Coronary artery (tissue), 2 donors: ENCODE data around the gene TIMP2.
"Not testable (repeated sequence)": the region's sequence is repeated elsewhere in the genome, so short reads cannot be mapped to it uniquely, and the experiment has no call there.

Experiments used
- DNase-seq: peaks from one replicate; pipeline ENCODE4 v3.0.0-alpha.2; 2017; ENCODE audit warnings: low spot score
- H3K27ac ChIP-seq, 2 donors: fragments of 200-600 bp; sonication (generic); one replicate each; pipeline ENCODE4 v1.5.1; 2016 to 2019
- H3K4me3 ChIP-seq: fragments of 200-600 bp; sonication (generic); 2 replicates; pipeline ENCODE4 v1.5.1; 2016; ENCODE audit warnings: mild to moderate bottlenecking, moderate library complexity
- TF ChIP-seq, protein P1 (sequence below): fragments of 200-600 bp; sonication (generic); IDR thresholded peaks from one replicate; pipeline ENCODE4 v1.5.1; 2019; ENCODE audit warnings: antibody characterized with exemption

Gene TIMP2

GRCh38 chr17:78883089-78883532 lies 42.1 kb downstream of the TIMP2 start:
- peak; percentile 96 for DNase-seq
- H3K27ac ChIP-seq, result peak overlapping the region; percentile 80 to 96
- peak overlapping the region; percentile 68 for H3K4me3 ChIP-seq
- TF ChIP-seq, protein P1, sequence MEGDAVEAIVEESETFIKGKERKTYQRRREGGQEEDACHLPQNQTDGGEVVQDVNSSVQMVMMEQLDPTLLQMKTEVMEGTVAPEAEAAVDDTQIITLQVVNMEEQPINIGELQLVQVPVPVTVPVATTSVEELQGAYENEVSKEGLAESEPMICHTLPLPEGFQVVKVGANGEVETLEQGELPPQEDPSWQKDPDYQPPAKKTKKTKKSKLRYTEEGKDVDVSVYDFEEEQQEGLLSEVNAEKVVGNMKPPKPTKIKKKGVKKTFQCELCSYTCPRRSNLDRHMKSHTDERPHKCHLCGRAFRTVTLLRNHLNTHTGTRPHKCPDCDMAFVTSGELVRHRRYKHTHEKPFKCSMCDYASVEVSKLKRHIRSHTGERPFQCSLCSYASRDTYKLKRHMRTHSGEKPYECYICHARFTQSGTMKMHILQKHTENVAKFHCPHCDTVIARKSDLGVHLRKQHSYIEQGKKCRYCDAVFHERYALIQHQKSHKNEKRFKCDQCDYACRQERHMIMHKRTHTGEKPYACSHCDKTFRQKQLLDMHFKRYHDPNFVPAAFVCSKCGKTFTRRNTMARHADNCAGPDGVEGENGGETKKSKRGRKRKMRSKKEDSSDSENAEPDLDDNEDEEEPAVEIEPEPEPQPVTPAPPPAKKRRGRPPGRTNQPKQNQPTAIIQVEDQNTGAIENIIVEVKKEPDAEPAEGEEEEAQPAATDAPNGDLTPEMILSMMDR, result no peak

DNA sequence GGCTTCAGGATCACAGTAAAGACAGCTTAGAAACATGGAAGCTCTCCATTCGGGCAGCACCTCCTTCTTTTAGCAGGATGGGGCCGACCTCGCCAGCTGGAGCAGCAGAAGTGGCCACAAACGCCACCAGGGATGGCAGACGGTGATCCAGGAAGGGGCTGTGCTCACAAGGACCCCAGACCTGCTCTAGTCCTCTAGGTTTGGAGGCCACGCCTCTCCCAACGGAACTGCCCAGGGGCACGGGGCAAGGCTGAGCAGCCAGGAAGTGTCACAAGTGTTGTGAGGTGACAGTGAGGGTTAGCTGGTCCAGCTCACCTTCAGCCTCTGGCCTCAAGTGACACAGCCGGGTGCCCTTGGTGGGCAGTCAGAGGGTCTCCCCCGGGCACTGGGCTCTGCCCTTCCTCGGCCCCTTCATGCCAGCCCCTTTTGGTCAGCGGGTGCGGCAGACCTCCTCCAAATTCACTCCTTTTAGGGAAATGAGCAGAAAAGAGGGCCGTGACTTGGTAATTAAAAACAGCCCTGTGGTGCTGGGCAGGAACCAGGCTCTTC lies 42.6 kb downstream of the TIMP2 start:
- Histone ChIP-seq H3K27ac (peak overlapping the region; percentile 80 to 96), H3K4me3 (peak overlapping the region; percentile 68)
- no peak for DNase-seq
- TF ChIP-seq, protein P1, result no peak

DNA sequence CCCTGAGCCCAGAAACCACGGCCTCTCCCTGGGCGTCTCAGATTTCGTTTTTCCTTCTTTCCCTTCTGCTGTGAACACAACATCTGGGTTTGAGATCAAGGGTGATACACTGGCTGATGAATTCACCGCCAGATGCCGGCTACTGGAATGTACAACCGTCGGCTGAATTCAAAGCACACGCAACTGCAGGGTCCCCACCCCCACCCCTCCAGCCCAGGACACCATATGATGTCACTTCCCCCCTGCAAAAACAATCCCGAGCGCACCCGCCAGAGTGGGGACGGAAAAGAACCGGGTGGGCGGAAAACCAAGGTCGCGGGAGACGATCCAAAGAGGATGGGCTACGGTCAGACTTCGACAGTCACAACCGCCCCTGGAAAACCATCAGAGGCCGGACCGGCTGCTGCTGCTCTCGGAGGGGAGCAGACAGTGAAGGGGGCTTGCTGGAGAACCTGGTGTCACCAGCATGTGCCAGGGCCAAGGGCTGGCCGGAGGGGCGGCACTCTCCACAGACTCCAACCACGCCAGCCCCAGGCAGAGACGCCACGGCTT lies 45.5 kb downstream of the TIMP2 start:
- peak; percentile 83 for DNase-seq
- peak overlapping the region; percentile 77 to 87 for H3K27ac ChIP-seq
- H3K4me3 ChIP-seq, result peak overlapping the region; percentile 45
- TF ChIP-seq, protein P1, result no peak

DNA sequence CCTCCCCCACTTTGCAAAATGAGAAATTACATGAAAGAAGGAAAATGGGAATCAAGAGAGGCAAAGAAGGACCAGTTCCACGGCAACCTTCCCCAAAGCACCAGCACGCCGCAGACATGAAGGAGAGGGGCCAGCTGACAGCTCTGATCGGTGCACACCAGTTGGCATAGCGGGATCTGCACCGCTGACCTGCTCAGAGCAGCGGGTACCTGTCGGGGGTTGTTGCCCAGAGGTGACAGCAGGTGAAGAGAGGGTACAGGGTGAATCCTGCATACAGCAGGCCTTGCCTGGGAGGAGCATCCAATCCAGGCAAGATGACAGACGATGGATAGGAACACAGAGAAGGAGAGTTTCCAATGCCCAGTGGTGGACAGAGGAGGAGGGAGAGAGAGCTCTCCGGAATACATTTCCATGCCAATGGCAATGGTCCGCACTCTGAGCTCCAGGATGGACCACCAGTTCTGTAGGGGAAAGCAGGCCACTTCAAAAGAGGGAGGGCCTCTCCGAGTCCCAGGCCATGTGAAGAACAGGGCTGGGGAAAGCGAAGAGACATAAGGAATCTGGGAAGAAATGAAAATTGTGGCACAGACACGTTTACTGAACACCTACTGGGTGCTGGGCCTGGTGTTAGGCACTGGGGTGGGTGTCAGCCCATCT lies 46.2 kb downstream of the TIMP2 start:
- DNase-seq, result no peak
- Histone ChIP-seq H3K4me3 (peak overlapping the region; percentile 45), H3K27ac (peak overlapping the region; percentile 77 to 87)
- TF ChIP-seq, protein P1, result no peak

GRCh38 chr17:78878261-78878660 lies 46.9 kb downstream of the TIMP2 start:
- Histone ChIP-seq H3K4me3 (no peak overlapping the region), H3K27ac (peak overlapping the region in 1 of 2 donors; percentile 87)
- DNase-seq, result no peak
- TF ChIP-seq, protein P1, result no peak

DNA sequence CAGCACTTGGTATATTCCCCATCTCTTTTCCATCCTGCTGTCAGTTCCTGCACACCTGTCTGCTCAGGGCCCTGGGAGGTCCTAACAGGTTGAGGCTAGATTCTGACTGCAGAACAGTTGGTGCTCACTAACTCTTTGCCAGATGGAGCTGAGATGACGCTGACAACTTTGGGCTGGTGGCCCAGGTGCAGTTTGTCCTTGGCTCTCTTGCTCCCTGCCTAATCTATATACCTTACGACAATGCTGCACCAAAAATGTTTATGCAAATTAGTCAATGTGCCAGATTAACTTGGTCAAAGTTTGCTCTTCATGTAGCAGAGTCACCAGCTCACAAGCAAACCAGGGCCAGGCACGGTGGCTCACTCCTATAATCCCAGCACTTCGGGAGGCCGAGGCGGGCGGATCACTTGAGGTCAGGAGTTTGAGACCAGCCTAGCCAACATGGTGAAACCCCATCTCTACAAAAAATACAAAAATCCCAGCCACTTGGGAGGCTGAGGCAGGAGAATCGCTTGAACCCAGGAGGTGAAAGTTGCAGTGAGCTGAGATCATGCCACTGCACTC lies 48.2 kb downstream of the TIMP2 start:
- H3K27ac ChIP-seq, DNase-seq, H3K4me3 ChIP-seq: not testable (repeated sequence)

GRCh38 chr17:78876094-78876597 lies 49.0 kb downstream of the TIMP2 start:
- H3K4me3 ChIP-seq, result no peak overlapping the region
- H3K27ac ChIP-seq, result no peak overlapping the region
- DNase-seq, result no peak
- TF ChIP-seq, protein P1, result no peak
